Neural progenitor cell (in vitro differentiated cells): ENCODE results near the gene GIPC2. TPM values are rescaled to one million over a fixed set of nuclear protein-coding genes. Genes with fewer than 3 reads are reported as not detected.

Experiments used
- DNase-seq: peaks from one replicate; pipeline ENCODE4 v3.0.0-alpha.2; 2016; ENCODE audit warnings: low spot score
- H2AFZ ChIP-seq: fragments of 200-600 bp; sonication (generic); replicated peaks from 2 replicates; pipeline ENCODE4 v1.6.1; 2016; ENCODE audit warnings: antibody characterized with exemption
- H3F3A ChIP-seq: fragments of 200-600 bp; sonication (generic); 2 replicates; pipeline ENCODE4 v1.6.1; 2016; ENCODE audit warnings: antibody characterized with exemption, low read depth
- H3K27ac ChIP-seq: fragments of 200-600 bp; sonication (generic); 2 replicates; pipeline ENCODE4 v1.5.1; 2016; ENCODE audit warnings: mild to moderate bottlenecking
- H3K27me3 ChIP-seq: fragments of 200-600 bp; sonication (generic); 2 replicates; pipeline ENCODE4 v1.6.1; 2016; ENCODE audit warnings: mild to moderate bottlenecking, moderate library complexity
- H3K36me3 ChIP-seq: fragments of 200-600 bp; sonication (generic); 2 replicates; pipeline ENCODE4 v1.5.1; 2016
- H3K4me1 ChIP-seq: fragments of 200-600 bp; sonication (generic); 2 replicates; pipeline ENCODE4 v1.6.1; 2016; ENCODE audit warnings: mixed run types
- H3K4me2 ChIP-seq: fragments of 200-600 bp; sonication (generic); 2 replicates; pipeline ENCODE4 v1.6.1; 2016
- H3K4me3 ChIP-seq: fragments of 200-600 bp; sonication (generic); 2 replicates; pipeline ENCODE4 v1.5.1; 2016
- H3K79me2 ChIP-seq: fragments of 200-600 bp; sonication (generic); 2 replicates; pipeline ENCODE4 v1.6.1; 2016; ENCODE audit warnings: low read depth
- H3K9ac ChIP-seq: fragments of 200-600 bp; sonication (generic); 2 replicates; pipeline ENCODE4 v1.6.1; 2016
- H3K9me3 ChIP-seq: fragments of 200-600 bp; sonication (generic); 2 replicates; pipeline ENCODE4 v1.5.1; 2016; ENCODE audit warnings: low read depth
- H4K20me1 ChIP-seq: fragments of 200-600 bp; sonication (generic); 2 replicates; pipeline ENCODE4 v1.6.1; 2016; ENCODE audit warnings: low read depth
- H3K27ac Mint-ChIP-seq: 3 replicates; pipeline ENCODE4 v1.8.0; 2021; ENCODE audit warnings: mixed read lengths
- H3K27me3 Mint-ChIP-seq: 2 replicates; pipeline ENCODE4 v1.8.0; 2022; ENCODE audit warnings: low read depth, mild to moderate bottlenecking, inconsistent platforms, moderate library complexity, mixed read lengths; ENCODE audit not compliant: insufficient read depth
- H3K36me3 Mint-ChIP-seq: 3 replicates; pipeline ENCODE4 v1.8.0; 2021; ENCODE audit warnings: mixed read lengths
- H3K4me1 Mint-ChIP-seq: 3 replicates; pipeline ENCODE4 v1.8.0; 2021; ENCODE audit warnings: mixed read lengths
- H3K4me3 Mint-ChIP-seq: 3 replicates; pipeline ENCODE4 v1.8.0; 2021; ENCODE audit warnings: mild to moderate bottlenecking, moderate library complexity, mixed read lengths
- H3K9me3 Mint-ChIP-seq: 3 replicates; pipeline ENCODE4 v1.8.0; 2020; ENCODE audit warnings: mixed read lengths
- EZH2 ChIP-seq: fragments of 200-600 bp; sonication (generic); IDR thresholded peaks from 2 replicates; pipeline ENCODE4 v1.6.1; 2017; ENCODE audit warnings: antibody characterized with exemption, mild to moderate bottlenecking, moderate library complexity
- EZH2phosphoT487 ChIP-seq: fragments of 200-600 bp; sonication (generic); IDR thresholded peaks from 2 replicates; pipeline ENCODE4 v1.6.1; 2017; ENCODE audit warnings: antibody characterized with exemption
- total RNA-seq: library from RNA; depleted of rRNA; stranded (reverse); fragments of >200 nt; gene quantifications from 2 replicates; pipeline ENCODE4 v1.2.3, GENCODE V29; 2015; ENCODE audit warnings: low replicate concordance
- TF ChIP-seq, protein P1 (sequence below): fragments of 200-600 bp; sonication (generic); IDR thresholded peaks from 2 replicates; pipeline ENCODE4 v1.5.1; 2017; ENCODE audit warnings: antibody characterized with exemption, mild to moderate bottlenecking

Gene GIPC2
- total RNA-seq, 1 donor from 2014 or later, result not detected

DNA sequence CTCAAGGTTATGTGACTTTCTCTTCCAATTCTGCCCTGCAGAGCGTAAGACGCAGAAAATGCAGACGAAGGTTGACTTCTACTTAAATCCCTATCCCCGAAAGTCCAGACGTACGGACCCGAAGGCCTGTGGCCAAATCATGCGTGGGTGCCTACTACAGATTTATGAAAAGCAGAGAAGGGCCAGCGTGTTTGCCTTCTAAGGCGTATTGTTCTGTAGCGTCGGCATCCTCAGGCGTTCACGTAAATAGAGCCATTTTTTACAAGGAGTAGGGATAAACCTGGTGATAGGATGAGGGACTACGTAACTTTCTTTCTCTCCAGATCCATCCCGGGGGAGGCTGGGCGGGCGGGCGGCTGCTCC lies 222 bp upstream of the GIPC2 start:
- peaks cover 9% of the 10 kb centered on the region for H3K4me1 Mint-ChIP-seq
- peaks cover 64% of the 10 kb centered on the region for H3K27me3 ChIP-seq
- H3K4me3 ChIP-seq, result peak overlapping the region; percentile 55
- peak overlapping the region; percentile 76 for H3K4me3 Mint-ChIP-seq
- H3K4me1 ChIP-seq, result peaks cover 14% of the 10 kb centered on the region
- H3F3A ChIP-seq, result no peaks in the 10 kb centered on the region
- no peak for TF ChIP-seq EZH2
- no peak for TF ChIP-seq EZH2phosphoT487
- TF ChIP-seq, protein P1, sequence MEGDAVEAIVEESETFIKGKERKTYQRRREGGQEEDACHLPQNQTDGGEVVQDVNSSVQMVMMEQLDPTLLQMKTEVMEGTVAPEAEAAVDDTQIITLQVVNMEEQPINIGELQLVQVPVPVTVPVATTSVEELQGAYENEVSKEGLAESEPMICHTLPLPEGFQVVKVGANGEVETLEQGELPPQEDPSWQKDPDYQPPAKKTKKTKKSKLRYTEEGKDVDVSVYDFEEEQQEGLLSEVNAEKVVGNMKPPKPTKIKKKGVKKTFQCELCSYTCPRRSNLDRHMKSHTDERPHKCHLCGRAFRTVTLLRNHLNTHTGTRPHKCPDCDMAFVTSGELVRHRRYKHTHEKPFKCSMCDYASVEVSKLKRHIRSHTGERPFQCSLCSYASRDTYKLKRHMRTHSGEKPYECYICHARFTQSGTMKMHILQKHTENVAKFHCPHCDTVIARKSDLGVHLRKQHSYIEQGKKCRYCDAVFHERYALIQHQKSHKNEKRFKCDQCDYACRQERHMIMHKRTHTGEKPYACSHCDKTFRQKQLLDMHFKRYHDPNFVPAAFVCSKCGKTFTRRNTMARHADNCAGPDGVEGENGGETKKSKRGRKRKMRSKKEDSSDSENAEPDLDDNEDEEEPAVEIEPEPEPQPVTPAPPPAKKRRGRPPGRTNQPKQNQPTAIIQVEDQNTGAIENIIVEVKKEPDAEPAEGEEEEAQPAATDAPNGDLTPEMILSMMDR, result no peak
- H4K20me1 ChIP-seq, result peaks cover 12% of the 10 kb centered on the region
- peak overlapping the region; percentile 91 for H3K4me2 ChIP-seq
- H3K27ac ChIP-seq, result no peak overlapping the region
- H3K9ac ChIP-seq, result no peak overlapping the region
- no peaks in the 10 kb centered on the region for H3K36me3 ChIP-seq
- no peak overlapping the region for H3K27ac Mint-ChIP-seq
- no peaks in the 10 kb centered on the region for H3K36me3 Mint-ChIP-seq
- no peaks in the 10 kb centered on the region for H3K79me2 ChIP-seq
- no peak for DNase-seq
- H3K9me3 Mint-ChIP-seq, result no peaks in the 10 kb centered on the region
- H3K27me3 Mint-ChIP-seq, result peaks cover 38% of the 10 kb centered on the region
- peak overlapping the region; percentile 46 for H2AFZ ChIP-seq
- no peaks in the 10 kb centered on the region for H3K9me3 ChIP-seq

DNA sequence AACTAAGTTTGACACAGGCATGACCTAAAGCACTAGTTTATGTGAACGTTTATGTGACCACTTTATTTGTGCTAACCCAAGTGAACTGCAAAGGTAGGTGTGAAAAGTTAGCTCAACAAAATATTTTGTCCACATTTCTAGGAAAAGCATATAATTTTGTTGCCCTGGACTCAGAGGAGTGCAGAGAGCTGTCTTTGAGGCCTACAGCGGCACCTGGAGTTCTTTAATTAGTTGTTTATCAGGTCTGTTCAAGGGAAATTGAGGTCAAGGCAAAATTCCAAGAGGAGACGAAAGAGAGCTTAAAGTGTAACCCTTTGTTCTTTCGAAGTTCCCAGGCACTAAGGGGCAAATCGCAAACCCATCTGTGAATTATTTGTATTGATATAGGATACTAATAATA lies 1.3 kb downstream of the GIPC2 start:
- no peak overlapping the region for H3K4me3 Mint-ChIP-seq
- no peak overlapping the region for H3K4me2 ChIP-seq

DNA sequence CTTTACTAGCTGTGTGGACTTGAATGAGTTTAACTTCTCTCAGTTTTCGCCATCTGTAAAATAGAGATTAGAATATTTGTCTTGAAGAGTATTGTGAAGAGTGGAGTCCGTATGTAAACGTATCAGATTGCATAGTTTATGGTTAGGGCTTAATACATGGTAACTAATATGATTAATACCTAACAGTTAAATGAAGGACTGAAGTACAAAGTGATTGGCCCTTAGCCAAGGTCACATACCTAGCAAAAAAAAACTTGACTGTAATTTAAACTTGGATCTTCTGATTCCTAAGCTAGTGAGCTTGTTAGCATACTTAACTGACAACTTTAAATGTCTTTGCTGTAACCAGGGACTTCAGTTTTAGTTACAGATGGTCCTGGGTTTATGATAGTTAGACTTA lies 1.9 kb downstream of the GIPC2 start:
- Mint-ChIP-seq H3K27ac (no peak overlapping the region), H3K4me1 (peaks cover 9% of the 10 kb centered on the region), H3K36me3 (no peaks in the 10 kb centered on the region), H3K27me3 (peaks cover 42% of the 10 kb centered on the region), H3K4me3 (no peak overlapping the region), H3K9me3 (no peaks in the 10 kb centered on the region)
- Histone ChIP-seq H3K4me1 (peaks cover 14% of the 10 kb centered on the region), H3K79me2 (no peaks in the 10 kb centered on the region), H3K27ac (no peak overlapping the region), H3K9ac (no peak overlapping the region), H3K9me3 (no peaks in the 10 kb centered on the region), H2AFZ (no peak overlapping the region), H4K20me1 (peaks cover 12% of the 10 kb centered on the region), H3K36me3 (no peaks in the 10 kb centered on the region), H3K27me3 (peaks cover 63% of the 10 kb centered on the region), H3K4me3 (no peak overlapping the region), H3K4me2 (no peak overlapping the region), H3F3A (no peaks in the 10 kb centered on the region)
- TF ChIP-seq, protein P1, result no peak
- TF ChIP-seq EZH2phosphoT487, result no peak
- no peak for TF ChIP-seq EZH2
- no peak for DNase-seq

More for the DNA sequence above, 1.3 kb downstream of the GIPC2 start:
- Histone ChIP-seq H3K27ac (no peak overlapping the region), H3K9me3 (no peaks in the 10 kb centered on the region), H3K4me1 (peaks cover 14% of the 10 kb centered on the region), H3F3A (no peaks in the 10 kb centered on the region), H4K20me1 (peaks cover 12% of the 10 kb centered on the region), H3K27me3 (peaks cover 64% of the 10 kb centered on the region), H2AFZ (no peak overlapping the region), H3K4me3 (no peak overlapping the region), H3K79me2 (no peaks in the 10 kb centered on the region), H3K36me3 (no peaks in the 10 kb centered on the region), H3K9ac (no peak overlapping the region)
- peaks cover 41% of the 10 kb centered on the region for H3K27me3 Mint-ChIP-seq
- H3K9me3 Mint-ChIP-seq, result no peaks in the 10 kb centered on the region
- H3K4me1 Mint-ChIP-seq, result peaks cover 9% of the 10 kb centered on the region
- H3K36me3 Mint-ChIP-seq, result no peaks in the 10 kb centered on the region
- no peak for TF ChIP-seq EZH2
- TF ChIP-seq, protein P1, result no peak
- TF ChIP-seq EZH2phosphoT487, result no peak
- H3K27ac Mint-ChIP-seq, result no peak overlapping the region
- DNase-seq, result no peak
